Endometrium (tissue), 2 donors: Measurements from ENCODE around the gene COL15A1.
"Not testable (repeated sequence)": the region's sequence is repeated elsewhere in the genome, so short reads cannot be mapped to it uniquely, and the experiment has no call there.

Source experiments
- FAIRE-seq: peaks from 2 replicates; lab custom pipeline; 2012; peaks lifted over from hg19 to GRCh38; lab: Jason Lieb, UNC
- donor health status: control.
- donor health status: control.

The COL15A1 gene

GRCh38 chr9:98994172-98995058, 50.7 kb downstream of the COL15A1 start:
- no peak for FAIRE-seq

- FAIRE-seq, result no peak
These were observed 51.5 kb downstream of the COL15A1 start for GRCh38 chr9:98995059-98995671.

- FAIRE-seq, result no peak
These were observed 52.3 kb downstream of the COL15A1 start for GRCh38 chr9:98995971-98996504.

GRCh38 chr9:98997604-98998003, 53.9 kb downstream of the COL15A1 start:
- FAIRE-seq, result no peak

- FAIRE-seq, result no peak
These were observed 54.9 kb downstream of the COL15A1 start for GRCh38 chr9:98998441-98999151.

- no peak for FAIRE-seq
These were observed 55.4 kb downstream of the COL15A1 start for GRCh38 chr9:98999152-98999525.

- no peak for FAIRE-seq
These were observed 57.0 kb downstream of the COL15A1 start for GRCh38 chr9:99000476-99001395.

- no peak for FAIRE-seq
These were observed 58.2 kb downstream of the COL15A1 start for GRCh38 chr9:99001892-99002291.

- no peak for FAIRE-seq
These were observed 59.0 kb downstream of the COL15A1 start for GRCh38 chr9:99002706-99003105.

GRCh38 chr9:99003308-99003707, 59.6 kb downstream of the COL15A1 start:
- FAIRE-seq, result no peak

- FAIRE-seq, result no peak
These were observed 60.4 kb downstream of the COL15A1 start for GRCh38 chr9:99004115-99004514.

- FAIRE-seq, result no peak
These were observed 61.2 kb downstream of the COL15A1 start for GRCh38 chr9:99004717-99005460.

GRCh38 chr9:99005651-99006050, 61.9 kb downstream of the COL15A1 start:
- FAIRE-seq, result no peak

- no peak for FAIRE-seq
These were observed 62.8 kb downstream of the COL15A1 start for GRCh38 chr9:99006511-99006910.

GRCh38 chr9:99006979-99007378, 63.3 kb downstream of the COL15A1 start:
- FAIRE-seq, result no peak

GRCh38 chr9:99008203-99008602, 64.5 kb downstream of the COL15A1 start:
- no peak for FAIRE-seq

- FAIRE-seq, result not testable (repeated sequence)
These were observed 66.7 kb downstream of the COL15A1 start for GRCh38 chr9:99010393-99010792.

- peak; percentile 26 for FAIRE-seq
These were observed 67.5 kb downstream of the COL15A1 start for GRCh38 chr9:99011161-99011709.

- no peak for FAIRE-seq
These were observed 69.3 kb downstream of the COL15A1 start for GRCh38 chr9:99012957-99013512.

- no peak for FAIRE-seq
These were observed 69.8 kb downstream of the COL15A1 start for GRCh38 chr9:99013550-99013949.
